CD4-positive, alpha-beta T cell treated with Interleukin-21 for 1 hour (primary cell): ENCODE data around the gene ARSH.
"Not testable (repeated sequence)": the region's sequence is repeated elsewhere in the genome, so short reads cannot be mapped to it uniquely, and the experiment has no call there.

Experiments used
- DNase-seq: peaks from one replicate; pipeline ENCODE4 v3.0.0-alpha.2; 2020

Gene ARSH, protein sequence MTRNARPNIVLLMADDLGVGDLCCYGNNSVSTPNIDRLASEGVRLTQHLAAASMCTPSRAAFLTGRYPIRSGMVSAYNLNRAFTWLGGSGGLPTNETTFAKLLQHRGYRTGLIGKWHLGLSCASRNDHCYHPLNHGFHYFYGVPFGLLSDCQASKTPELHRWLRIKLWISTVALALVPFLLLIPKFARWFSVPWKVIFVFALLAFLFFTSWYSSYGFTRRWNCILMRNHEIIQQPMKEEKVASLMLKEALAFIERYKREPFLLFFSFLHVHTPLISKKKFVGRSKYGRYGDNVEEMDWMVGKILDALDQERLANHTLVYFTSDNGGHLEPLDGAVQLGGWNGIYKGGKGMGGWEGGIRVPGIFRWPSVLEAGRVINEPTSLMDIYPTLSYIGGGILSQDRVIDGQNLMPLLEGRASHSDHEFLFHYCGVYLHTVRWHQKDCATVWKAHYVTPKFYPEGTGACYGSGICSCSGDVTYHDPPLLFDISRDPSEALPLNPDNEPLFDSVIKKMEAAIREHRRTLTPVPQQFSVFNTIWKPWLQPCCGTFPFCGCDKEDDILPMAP

DNA sequence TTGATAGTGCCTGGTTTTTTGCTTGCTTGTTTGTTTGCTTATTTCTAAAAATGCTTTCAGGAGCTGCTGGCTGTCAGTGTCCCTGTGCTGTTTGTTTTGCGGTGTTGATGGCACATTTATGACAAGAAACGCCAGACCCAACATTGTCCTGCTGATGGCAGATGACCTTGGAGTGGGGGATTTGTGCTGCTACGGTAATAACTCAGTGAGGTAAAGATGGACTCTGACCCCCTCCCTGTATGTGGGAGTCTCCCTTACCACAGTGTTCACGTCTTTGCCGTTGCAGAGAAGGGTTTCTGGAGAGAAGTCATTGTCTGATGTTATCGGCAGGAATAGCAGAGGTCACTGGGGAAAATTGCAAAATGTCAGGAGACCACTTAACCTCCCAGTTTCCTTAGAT lies at the start of gene ARSH:
Gene ARSH (plus strand): TSS at position 52 of the 400 bp plus-strand sequence. CDS start 67 bp downstream, at position 119.
- no peak for DNase-seq

DNA sequence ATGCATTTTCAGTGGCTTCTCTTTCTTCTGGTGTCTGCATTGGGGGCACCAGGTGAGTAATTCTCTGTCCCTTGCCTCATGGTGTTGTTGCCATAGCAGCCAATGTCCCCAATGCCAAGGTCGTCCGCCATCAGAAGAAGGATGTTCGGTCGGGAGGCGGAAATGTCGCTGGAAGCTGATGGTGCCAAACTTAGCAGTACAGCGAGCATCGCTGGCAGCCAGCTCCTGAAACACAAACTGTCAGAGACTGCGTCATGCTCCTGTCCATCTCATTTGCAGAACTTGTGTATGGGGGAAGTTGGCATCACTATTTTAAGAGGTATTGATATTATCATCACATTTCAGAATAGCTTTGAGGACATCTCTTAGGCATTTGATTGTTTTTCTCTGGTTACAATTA lies 48.1 kb upstream of the ARSH start:
- no peak for DNase-seq

- DNase-seq, result no peak
These were observed 45.4 kb upstream of the ARSH start for GRCh38 chrX:2960861-2961515.

GRCh38 chrX:2962381-2962780 lies 44.0 kb upstream of the ARSH start:
- DNase-seq, result no peak

- DNase-seq, result not testable (repeated sequence)
These were observed 42.9 kb upstream of the ARSH start for GRCh38 chrX:2963449-2963848.

- DNase-seq, result not testable (repeated sequence)
These were observed 42.2 kb upstream of the ARSH start for GRCh38 chrX:2963992-2964794.

- no peak for DNase-seq
These were observed 40.4 kb upstream of the ARSH start for GRCh38 chrX:2965965-2966364.

GRCh38 chrX:2967012-2967411 lies 39.3 kb upstream of the ARSH start:
- DNase-seq, result no peak

GRCh38 chrX:2967584-2967983 lies 38.8 kb upstream of the ARSH start:
- no peak for DNase-seq

DNA sequence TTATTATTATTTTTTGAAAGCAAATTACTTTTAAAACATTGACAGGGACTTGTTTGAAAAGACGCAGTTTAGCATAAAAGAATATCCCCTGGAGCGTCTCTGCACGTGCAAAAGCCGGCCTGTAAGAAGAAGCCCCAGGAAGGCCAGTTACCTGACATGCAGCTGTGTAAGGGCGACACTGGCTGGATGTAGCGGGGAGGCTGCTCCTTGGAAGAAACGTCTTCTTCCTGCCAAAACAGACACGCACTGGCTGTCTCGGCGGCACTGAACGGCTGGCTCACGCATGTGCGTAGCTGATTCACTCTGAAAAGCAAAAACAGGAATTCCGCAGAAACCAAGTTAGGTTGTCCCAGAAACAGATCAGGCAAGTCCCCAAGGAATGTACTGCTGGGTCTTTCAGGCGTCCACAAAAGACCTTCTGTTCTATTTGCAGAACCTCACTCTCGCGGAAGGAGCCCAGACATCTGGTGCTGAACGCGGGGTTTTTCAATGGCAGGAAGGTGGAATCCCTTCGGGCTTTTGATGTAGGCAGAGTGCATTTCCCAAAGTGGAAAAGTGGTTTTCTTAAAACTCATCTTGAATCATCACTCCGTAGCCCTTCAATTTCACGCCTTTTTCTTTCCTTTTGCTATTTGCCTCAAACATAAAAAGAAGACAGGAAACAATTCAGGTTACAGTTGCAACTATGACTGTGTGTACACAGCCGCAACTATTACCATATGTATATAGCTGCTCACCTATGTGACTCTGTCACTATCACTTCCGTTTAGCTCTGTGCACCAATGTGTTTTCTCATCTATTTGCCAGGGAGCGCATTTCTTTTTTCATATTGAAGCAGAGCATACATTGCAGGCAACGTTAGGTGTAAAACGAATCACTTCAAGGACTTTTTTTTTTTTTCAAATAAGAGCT lies 38.1 kb upstream of the ARSH start:
- no peak for DNase-seq

GRCh38 chrX:2969021-2969420 lies 37.3 kb upstream of the ARSH start:
- no peak for DNase-seq

- DNase-seq, result no peak
These were observed 34.0 kb upstream of the ARSH start for GRCh38 chrX:2972391-2972790.

GRCh38 chrX:2974961-2975360 lies 31.4 kb upstream of the ARSH start:
- no peak for DNase-seq

DNA sequence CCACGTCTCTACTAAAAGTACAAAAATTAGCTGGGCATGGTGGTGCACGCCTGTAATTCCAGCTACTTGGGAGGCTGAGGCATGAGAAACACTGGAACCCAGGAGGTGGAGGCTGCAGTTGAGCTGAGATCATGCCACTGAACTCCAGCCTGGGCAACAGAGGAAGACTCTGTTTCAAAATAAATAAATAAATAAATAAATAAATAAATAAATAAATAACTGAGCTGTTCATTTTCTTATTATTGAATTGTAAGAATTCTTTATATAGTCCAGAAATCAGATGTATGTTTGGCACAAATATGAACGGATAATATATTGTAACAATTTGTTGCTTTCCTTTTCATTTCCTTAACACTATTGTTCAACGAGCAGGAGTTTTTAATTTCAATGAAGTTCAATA lies 27.7 kb upstream of the ARSH start:
- not testable (repeated sequence) for DNase-seq

DNA sequence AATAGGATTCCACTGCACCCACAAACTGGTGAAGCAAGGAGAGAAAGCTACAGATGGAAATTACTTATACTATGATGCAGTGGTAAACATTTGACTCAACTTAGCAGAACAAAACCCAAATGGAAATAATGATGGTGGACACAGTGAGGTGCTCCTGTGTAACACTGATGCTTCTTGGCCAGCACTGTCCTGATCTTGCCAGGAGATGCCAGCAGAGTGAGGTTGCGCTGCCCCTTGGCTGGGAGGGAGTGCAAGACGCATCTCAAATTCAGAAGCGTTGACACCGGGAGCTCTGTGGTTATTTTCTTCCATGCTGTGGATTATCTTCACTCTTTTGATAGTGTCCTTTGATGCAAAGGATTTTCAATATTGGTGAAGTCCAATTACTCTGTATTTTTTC lies 22.0 kb upstream of the ARSH start:
- no peak for DNase-seq

- DNase-seq, result no peak
These were observed 16.8 kb upstream of the ARSH start for GRCh38 chrX:2989565-2989964.

DNA sequence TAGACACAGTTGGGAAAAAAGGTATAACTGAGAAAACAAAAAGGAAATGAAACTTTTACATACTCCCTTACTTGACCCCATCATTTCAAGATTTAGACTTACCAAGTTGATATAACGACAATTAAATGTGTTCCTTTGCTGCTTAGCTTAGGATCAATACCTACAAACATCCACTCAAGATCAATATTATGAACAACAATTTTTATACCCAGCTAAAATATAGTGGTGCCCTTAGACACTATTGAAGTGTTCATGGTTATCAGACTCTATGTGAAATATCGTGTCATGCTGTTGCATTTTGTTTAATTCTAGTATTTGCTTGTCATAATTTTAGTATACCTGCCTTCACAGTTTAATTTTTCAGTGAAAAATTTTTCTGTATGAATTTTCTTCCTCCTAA lies 4.2 kb downstream of the ARSH start:
- no peak for DNase-seq

DNA sequence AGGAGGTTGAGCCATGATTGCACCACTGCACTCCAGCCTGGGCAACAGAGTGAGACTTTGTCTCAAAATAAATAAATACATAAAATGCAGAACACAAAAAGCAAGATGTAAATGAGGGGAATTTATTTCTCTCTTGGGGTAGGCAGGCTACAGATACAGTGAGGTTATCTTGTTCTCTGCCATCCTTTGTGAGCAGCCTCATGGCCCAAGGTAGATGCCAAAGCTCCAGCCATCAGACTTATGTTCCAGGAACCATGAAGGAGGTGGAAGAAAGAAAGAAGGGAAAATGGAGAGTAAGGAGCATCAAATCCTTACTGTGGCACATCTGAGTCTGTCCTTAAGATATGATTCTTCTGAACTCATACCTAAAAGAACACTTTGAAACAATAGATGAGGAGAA lies 11.1 kb downstream of the ARSH start:
- DNase-seq, result no peak

DNA sequence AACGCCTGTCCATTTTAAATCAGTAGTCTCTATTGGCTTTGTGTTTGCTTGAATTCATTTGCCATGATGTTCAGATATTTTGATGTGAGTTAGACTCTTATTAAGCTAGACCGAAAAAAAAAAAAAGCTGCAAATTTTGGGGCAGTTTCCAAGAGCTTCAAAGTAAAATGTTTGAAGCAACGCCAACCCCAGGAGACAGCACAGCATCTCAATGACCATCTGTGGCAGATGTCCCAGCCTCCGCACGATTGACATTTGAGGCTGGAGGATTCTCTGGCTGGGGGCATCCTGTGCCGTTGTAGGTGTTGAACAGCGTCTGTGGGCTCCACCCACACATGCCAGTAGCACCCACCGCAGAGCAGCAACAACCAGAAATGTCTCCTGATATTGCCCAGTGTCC lies 17.8 kb downstream of the ARSH start:
- no peak for DNase-seq

DNA sequence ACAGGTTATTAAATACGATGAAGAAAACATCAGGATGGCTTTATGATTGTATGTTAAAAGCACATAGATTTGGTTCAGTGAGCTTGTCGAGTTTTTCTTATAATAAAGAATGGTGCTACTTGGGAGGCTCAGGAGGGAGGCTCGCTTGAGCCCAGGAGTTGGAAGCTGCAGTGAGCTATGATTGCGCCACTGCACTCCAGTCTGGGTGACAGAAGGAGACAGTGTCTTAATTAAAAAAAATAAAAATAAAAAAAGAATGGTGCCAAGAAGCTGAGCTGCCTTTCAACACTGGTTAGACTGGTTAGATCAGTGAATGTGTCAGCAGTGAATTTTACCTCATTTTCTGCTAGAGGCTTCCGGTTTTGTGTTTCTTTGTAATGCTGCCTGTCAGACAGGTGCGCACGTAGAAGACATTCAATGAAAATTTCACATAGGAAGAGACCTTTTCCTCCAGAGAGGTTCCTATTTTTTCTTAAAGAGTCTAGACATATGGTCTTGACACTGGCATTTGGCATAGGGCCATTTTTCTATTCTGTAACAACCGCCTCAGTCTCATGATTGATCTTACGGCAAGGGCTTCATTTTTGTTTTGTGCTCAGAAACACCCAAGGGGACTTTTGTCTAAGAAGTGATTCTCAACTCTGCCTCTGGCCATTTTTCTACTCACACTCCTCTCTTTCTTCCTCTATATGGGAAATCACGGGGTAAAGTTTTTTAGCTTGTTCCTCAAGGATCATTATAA lies 19.9 kb downstream of the ARSH start:
- no peak for DNase-seq

DNA sequence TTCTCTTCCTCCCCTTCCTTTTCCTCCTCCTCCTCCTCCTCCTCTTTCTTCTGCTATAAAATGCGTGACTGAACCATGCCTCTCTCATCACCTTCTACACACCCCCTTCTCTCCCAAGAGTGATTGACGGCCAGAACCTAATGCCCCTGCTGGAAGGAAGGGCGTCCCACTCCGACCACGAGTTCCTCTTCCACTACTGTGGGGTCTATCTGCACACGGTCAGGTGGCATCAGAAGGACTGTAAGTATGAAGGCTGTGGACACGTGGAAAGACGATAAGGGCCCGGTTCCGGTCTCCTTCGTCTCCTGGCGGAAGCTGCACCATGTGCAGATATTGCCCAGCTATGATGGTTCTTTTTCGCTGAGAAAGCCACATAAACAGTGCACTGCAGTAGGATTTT lies 22.8 kb downstream of the ARSH start:
- no peak for DNase-seq

DNA sequence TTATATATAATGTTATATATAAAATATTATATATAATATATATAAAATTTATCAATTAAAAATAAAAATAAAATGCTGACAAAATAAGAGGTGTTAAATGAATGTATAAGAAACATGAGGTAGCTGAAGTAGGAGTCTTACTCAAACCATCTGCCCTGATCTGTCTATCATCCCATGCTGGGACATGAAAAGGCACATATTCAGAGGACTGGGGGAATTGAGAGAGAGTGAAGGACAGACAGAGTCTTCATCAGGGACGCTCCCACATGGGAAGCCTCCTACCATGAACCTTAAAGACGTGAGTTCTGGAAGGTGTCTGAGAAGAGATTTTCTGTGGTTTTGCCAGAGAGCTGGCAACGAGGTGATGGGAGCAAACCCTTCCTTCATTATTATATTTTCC lies 30.9 kb downstream of the ARSH start:
- DNase-seq, result no peak
